ENCODE measurements around the gene SMIM41.

SMIM41 gene

DNA sequence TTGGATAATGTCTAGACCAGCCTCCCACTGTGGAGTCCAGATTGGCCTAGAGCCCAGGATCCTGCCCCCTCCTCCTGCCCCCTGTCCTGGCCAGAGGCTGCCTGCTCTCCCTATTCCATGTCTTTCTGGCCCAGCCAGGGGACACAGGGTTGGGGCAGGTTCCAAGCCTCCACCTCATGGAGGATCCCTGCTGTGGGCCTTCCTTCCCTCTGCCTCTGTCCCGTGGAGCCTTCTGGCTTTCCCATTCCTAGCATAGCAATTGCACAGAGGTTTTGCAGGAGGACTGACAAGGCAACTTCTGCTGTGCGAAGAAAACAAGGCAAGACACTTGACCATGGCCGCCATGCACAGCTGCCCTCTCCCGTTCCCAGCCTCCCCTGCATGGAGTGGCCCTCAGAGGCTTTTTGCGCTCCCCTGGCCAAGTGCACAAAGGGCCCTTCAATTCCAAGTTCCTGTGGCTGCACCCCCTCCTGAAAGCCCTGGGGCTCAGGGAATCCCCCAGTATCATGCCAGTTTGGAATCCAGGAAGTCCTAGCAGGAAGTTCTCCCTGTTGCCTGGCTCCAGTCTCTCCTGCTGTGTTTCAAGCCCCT, 70.2 kb downstream of the SMIM41 start:
- peak; percentile 52 for DNase-seq

DNA sequence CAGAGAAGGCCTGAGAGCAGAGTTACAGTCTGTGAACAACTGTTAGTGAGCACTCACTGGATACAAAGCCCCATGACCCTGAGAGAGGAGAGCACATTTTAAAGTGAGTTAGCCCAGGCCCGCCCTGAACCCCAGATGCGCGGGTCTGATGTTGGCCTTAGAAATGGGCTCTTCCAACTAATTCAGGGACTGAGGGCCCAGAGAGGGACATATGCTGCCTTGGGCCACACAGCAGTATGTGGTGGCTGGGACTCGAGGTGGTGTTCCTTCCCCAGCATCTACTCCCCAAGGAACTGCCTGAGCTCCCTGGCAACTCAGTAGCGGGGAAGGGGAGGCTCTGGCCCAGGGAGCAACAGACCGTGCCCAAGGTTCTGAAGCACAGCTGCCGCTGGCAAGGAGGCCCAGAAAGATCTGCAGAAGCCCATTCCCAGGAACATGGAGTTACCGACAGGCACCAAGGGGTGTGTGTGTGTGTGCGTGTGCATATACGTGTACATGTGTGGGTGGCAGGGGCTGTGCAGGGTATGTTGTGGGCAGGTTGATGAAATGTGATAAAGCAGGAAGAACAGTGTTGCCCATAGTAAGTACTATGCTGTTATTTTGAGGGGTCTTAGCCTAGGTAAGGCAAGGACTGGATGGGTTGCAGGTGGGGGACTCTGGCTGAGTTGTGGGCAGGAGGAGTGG, 71.8 kb downstream of the SMIM41 start:
- DNase-seq = no peak

DNA sequence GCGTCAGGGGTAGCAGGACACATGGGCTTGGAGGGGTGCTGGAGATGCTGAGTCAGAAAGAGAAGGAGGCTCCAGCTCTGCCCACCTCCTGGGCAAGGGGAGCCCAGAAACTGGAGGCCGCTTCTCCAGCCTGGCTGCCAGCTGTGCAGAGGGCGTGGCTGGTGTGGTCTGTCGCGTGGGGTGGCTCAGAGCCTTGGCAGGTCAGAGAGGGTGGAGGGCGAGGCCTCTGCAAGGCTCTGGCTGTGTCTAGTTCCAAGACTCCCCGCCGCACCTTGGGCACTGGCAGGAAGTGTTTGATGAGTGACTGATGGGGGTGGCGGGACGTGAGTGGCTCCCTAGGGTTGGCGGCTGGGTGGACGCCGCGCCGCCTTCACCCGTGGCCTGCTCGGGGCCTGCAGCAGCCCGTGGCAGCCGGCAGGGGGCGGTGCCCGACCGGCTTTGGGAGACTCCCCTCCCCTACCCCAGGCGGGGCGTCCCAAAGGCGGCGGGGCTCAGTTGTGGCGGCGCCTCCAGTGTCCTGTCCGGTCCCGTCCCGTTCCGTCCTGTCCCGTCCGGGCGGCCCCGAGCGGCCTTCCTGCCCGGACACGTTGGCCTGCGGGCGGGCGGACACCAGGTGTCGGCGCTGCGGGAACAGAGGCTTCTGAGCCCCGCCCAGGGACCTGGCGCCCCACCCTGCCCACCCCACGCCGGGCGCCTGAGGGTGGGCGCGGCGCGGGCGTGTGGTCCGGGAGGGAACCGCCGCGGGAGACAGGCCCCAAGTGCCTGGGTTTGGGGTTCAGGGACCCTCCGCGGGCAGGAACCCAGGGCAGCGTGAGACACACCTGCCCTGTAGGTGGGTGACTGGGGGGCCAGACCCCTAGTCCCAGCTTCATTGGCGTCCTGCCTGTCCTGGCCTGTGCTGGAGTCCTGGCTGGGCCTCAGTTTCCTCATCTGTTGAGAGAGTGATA, 72.6 kb downstream of the SMIM41 start:
- peak; percentile 64 for DNase-seq

DNA sequence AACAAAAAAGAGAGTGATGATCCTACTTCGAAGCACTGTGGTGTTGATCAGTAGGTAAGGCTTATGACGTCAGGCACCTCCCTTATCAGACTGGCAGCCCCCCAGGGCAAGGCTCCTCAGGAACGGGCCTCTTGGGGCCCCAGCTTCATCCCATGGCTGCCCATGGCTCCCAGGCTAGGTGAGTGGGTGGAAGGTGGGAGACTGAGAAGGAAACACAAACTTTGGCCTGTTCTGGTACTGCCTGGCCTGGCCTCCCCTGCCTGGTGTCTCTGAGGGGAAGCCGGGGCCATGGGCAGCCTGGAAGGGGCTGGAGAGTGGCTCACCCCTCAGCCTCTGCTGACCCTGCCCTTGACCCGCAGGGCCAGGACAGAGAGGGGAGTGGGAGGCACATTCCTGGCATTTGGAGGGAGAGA, 73.4 kb downstream of the SMIM41 start:
- DNase-seq = no peak

DNA sequence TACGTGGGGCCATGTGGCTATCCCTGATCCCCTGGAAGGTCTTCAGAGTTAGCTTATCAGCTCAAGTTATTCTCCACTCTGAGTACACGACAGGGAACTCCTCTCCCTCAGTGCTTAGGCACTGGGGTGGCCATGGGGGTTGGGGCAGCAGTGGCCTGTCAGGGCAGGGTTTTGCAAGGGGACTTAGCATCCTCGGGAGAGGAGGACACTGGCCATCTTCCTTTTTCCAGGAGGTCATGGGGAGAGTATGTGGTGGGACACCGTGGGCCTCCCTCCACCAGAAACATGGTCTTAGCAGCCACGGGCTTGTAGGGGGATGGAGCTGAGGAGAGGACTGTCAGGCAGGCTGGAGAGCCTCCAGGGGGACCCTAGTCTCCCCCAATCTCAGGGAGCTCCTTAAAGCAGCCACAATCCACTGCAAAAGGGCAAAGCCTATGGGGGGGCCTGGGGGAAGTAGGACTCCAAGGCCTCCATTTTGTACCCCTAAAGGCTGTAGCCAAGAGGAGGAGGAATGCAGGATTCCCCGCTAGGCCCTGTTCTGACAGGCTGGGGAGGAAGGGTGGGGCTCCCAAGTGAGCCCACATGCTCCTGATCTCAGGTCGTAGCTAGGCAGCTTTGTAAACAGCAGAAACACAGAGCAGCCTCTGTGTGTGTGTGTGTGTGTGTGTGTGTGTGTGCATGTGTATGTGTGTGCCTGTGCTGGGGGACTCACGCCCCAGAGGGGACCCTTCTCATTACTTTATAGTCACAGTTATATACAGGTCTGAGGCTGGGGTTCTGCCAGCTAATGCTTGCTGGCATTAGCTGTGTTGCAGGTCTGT, 75.8 kb downstream of the SMIM41 start:
- DNase-seq = no peak

DNA sequence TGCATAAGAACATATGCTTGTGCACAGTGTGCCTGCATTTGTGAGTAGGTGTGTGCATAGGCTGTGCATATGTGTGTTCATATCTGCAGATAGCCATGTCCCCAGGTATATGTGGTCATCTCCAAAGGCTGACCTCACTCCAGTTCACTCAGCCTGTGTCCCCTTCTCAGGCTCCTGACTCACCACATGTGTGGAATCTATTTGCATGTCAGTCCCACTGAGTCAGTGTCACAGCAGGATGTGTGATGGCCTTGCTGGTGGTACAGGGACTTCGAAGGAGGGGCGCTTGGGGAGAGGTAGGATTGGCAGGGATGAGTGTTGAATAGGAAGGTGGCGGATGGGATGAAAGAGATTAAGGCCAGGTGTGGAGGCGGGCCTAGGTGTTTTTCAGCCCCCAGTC, 76.8 kb downstream of the SMIM41 start:
- DNase-seq = peak; percentile 52

DNA sequence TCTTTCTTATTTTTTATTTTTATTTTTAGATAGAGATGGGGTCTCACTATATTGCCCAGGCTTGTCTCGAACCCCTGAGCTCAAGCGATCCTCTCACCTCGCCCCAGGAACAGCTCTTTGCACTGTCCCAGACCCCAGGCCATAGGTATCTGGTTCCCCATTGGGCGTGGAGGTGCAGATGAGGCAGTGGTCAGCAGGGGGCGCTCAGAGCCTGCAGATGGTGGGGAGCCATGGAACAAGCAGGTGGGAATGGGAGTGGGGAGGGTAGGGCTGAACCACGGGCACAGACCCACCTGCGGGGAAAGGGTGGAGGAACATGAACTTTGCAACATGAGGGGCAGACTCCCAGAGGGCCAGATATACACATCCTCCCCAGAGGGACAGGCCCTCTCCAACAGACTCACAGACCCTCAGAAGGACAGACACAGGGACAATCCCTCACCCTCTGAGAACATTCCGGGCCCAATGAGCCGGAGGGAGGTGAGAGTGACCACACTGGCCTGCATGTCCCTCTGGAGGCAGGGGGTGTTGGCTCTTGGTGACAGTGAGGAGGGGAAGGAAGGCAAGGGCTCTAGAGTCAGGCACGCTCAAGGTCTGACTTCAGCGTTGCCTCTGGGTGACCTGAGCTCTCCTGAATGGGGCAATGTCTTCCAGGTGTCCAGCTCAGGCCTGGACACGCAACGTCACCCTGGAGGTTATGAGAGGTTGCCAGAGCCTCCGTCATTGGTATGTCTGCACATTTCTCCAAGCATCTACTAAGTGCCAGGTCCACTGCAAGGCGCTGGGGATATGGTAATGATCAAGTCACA, 77.5 kb downstream of the SMIM41 start:
- DNase-seq = peak; percentile 63

DNA sequence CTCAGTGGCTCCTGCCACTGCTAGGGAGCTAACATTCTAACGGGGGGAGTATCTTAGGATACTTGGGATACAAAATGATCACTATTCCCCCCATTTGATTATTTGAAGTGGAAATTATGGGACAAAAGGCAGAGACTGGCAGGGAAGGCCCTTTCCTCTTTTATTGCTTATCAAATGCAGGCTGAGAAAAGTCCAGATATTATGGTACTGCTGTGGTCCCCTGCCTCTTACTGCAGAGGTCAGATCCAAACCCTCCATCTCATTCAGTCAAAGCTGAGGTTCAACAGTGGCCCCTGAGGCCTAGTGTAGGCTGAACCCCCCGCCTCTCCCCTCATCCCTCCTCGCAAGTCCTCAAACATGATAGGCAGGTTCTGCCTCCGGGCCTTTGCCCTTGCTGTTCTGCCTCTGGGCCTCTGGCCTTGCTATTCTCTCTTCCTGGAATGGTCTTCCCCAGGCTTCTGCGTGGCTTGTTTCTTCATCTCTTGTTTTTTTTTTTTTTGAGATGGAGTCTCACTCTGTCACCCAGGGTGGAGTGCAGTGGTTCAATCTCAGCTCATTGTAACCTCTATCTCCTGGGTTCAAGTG, 78.2 kb downstream of the SMIM41 start:
- no peak for DNase-seq
